DMS153 (cell line): ENCODE results near the gene TBC1D10B.

ENCODE experiments used
- DNase-seq: peaks from one replicate; lab custom pipeline; 2025; lab: John Stamatoyannopoulos, UW

TBC1D10B gene

GRCh38 chr16:30370456-30371247 is at the start of gene TBC1D10B:
TBC1D10B (minus strand) TSS chr16:30370494; CDS start chr16:30370183, 311 bp downstream.
- peak; percentile 100 for DNase-seq

- no peak for DNase-seq
Observed at GRCh38 chr16:30418350-30419181, 48.3 kb upstream of the TBC1D10B start.

- peak; percentile 93 for DNase-seq
Observed at GRCh38 chr16:30417529-30418349, 47.4 kb upstream of the TBC1D10B start.

- DNase-seq: no peak
Observed at GRCh38 chr16:30416624-30417528, 46.6 kb upstream of the TBC1D10B start.

- DNase-seq: no peak
Observed at GRCh38 chr16:30416047-30416603, 45.8 kb upstream of the TBC1D10B start.

- DNase-seq: no peak
Observed at GRCh38 chr16:30414159-30414558, 43.9 kb upstream of the TBC1D10B start.

- no peak for DNase-seq
Observed at GRCh38 chr16:30413112-30413806, 43.0 kb upstream of the TBC1D10B start.

GRCh38 chr16:30409125-30410060 is 39.1 kb upstream of the TBC1D10B start:
- DNase-seq: peak; percentile 64

- no peak for DNase-seq
Observed at GRCh38 chr16:30407804-30408534, 37.7 kb upstream of the TBC1D10B start.

GRCh38 chr16:30407102-30407803 is 37.0 kb upstream of the TBC1D10B start, which contains the start of gene ZNF771:
ZNF771 (plus strand) TSS chr16:30407606; CDS start chr16:30408054, 448 bp downstream.
- DNase-seq: peak; percentile 73

- no peak for DNase-seq
Observed at GRCh38 chr16:30406795-30407101, 36.5 kb upstream of the TBC1D10B start.

- peak; percentile 34 for DNase-seq
Observed at GRCh38 chr16:30401768-30402425, 31.6 kb upstream of the TBC1D10B start.

GRCh38 chr16:30399435-30400186 is 29.3 kb upstream of the TBC1D10B start:
- DNase-seq: peak; percentile 21

GRCh38 chr16:30398661-30399434 is 28.6 kb upstream of the TBC1D10B start:
- no peak for DNase-seq

- DNase-seq: no peak
Observed at GRCh38 chr16:30397776-30398660, 27.7 kb upstream of the TBC1D10B start.
